Spleen (tissue), 7 donors: ENCODE measurements around the gene TWF2.

Experiments
- CTCF ChIP-seq, 11 experiments: fragments of 200-600 bp in 7 of 11; fragments of 450-650 bp in 4 of 11; sonication (generic) in 4 of 11; IDR thresholded peaks in 8 of 11; conservative IDR thresholded peaks in 3 of 11; 1 replicate in 7 of 11; 2 replicates in 4 of 11; pipeline versions ENCODE4 v1.4.0 to v1.8.0; 2016 to 2021; ENCODE audit warnings: antibody characterized with exemption in 11 of 11, inconsistent platforms in 4 of 11, mild to moderate bottlenecking in 1 of 11
- POLR2A ChIP-seq, 3 donors: fragments of 450-650 bp; IDR thresholded peaks; one replicate each; pipeline ENCODE4 v1.5.1; 2017; ENCODE audit warnings: antibody characterized with exemption in 3 of 3, mild to moderate bottlenecking in 1 of 3
- POLR2AphosphoS5 ChIP-seq, 3 donors: sonication (generic); formaldehyde crosslinking; IDR thresholded peaks; one replicate each; pipeline ENCODE4 v1.5.1; 2017; ENCODE audit warnings: antibody characterized with exemption in 3 of 3
- donor health status: DM: no; HTN: no; CAD: no; lungs with moderate emphysema.
- donor health status: DM: no; HTN: no; CAD: no.
- donor health status: DM: no; HTN: no; CAD: no.

GRCh38 chr3:52242039-52242438 is 3.1 kb upstream of the TWF2 start:
- no peak for TF ChIP-seq CTCF (IDR thresholded peaks at IDR 0.05 in 8 of 11, conservative IDR thresholded peaks at IDR 0.05 in 3 of 11)
- no peak for TF ChIP-seq POLR2A (IDR thresholded peaks at IDR 0.05)
- TF ChIP-seq POLR2AphosphoS5 (IDR thresholded peaks at IDR 0.05) = no peak
